BE2C (cell line): ENCODE results near the gene CD82.

Source experiments
- DNase-seq: peaks from one replicate; pipeline ENCODE4 v3.0.0-alpha.2; 2020
- H3K27me3 ChIP-seq: fragments of 250-450 bp; sonication (Bioruptor Pico); 2 replicates; pipeline ENCODE4 v1.5.1; 2020; ENCODE audit warnings: mild to moderate bottlenecking
- H3K36me3 ChIP-seq: fragments of 250-450 bp; sonication (Bioruptor Pico); 2 replicates; pipeline ENCODE4 v1.5.1; 2020; ENCODE audit warnings: mild to moderate bottlenecking
- H3K4me1 ChIP-seq: fragments of 250-450 bp; sonication (Bioruptor Pico); 2 replicates; pipeline ENCODE4 v1.5.1; 2020
- H3K4me3 ChIP-seq: 2 replicates; pipeline ENCODE4 v1.5.1; 2011; ENCODE audit warnings: low read depth, low read length
- H3K9me3 ChIP-seq: fragments of 250-450 bp; sonication (Bioruptor Pico); 2 replicates; pipeline ENCODE4 v1.5.1; 2020
- TF ChIP-seq, protein P1 (sequence below): IDR thresholded peaks from 2 replicates; pipeline ENCODE4 v1.5.1; 2012; ENCODE audit warnings: mild to moderate bottlenecking, low read depth, low read length

Gene CD82

DNA sequence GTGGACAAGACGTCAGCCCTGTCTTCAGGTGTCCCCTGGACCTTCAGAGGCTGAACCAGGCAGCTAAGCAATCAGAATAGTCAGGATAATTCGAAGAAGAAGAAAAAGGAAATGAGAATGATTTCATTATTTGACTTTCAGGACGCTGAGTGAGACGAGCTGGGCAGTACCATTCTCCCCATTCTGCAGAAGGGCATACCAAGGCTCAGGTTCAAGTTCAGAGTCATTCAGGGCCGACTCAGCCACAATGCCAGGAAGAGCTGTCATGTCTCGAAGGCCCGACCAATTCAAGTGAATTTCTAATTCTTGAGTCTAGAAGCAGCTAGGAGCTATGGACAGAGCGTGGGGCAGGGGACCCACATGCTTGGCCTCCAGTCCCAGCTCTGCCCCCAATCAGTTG is 33.8 kb upstream of the CD82 start:
- H3K4me1 ChIP-seq: no peaks in the 10 kb centered on the region
- no peak for DNase-seq
- H3K36me3 ChIP-seq: no peaks in the 10 kb centered on the region
- TF ChIP-seq, protein P1, sequence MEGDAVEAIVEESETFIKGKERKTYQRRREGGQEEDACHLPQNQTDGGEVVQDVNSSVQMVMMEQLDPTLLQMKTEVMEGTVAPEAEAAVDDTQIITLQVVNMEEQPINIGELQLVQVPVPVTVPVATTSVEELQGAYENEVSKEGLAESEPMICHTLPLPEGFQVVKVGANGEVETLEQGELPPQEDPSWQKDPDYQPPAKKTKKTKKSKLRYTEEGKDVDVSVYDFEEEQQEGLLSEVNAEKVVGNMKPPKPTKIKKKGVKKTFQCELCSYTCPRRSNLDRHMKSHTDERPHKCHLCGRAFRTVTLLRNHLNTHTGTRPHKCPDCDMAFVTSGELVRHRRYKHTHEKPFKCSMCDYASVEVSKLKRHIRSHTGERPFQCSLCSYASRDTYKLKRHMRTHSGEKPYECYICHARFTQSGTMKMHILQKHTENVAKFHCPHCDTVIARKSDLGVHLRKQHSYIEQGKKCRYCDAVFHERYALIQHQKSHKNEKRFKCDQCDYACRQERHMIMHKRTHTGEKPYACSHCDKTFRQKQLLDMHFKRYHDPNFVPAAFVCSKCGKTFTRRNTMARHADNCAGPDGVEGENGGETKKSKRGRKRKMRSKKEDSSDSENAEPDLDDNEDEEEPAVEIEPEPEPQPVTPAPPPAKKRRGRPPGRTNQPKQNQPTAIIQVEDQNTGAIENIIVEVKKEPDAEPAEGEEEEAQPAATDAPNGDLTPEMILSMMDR: no peak
- H3K27me3 ChIP-seq: no peaks in the 10 kb centered on the region
- H3K9me3 ChIP-seq: no peaks in the 10 kb centered on the region
- H3K4me3 ChIP-seq: no peak overlapping the region

GRCh38 chr11:44532809-44533208 is 32.7 kb upstream of the CD82 start:
- no peaks in the 10 kb centered on the region for H3K4me1 ChIP-seq
- no peaks in the 10 kb centered on the region for H3K36me3 ChIP-seq
- H3K27me3 ChIP-seq: no peaks in the 10 kb centered on the region
- DNase-seq: no peak
- TF ChIP-seq, protein P1: no peak
- H3K9me3 ChIP-seq: no peaks in the 10 kb centered on the region
- H3K4me3 ChIP-seq: no peak overlapping the region

DNA sequence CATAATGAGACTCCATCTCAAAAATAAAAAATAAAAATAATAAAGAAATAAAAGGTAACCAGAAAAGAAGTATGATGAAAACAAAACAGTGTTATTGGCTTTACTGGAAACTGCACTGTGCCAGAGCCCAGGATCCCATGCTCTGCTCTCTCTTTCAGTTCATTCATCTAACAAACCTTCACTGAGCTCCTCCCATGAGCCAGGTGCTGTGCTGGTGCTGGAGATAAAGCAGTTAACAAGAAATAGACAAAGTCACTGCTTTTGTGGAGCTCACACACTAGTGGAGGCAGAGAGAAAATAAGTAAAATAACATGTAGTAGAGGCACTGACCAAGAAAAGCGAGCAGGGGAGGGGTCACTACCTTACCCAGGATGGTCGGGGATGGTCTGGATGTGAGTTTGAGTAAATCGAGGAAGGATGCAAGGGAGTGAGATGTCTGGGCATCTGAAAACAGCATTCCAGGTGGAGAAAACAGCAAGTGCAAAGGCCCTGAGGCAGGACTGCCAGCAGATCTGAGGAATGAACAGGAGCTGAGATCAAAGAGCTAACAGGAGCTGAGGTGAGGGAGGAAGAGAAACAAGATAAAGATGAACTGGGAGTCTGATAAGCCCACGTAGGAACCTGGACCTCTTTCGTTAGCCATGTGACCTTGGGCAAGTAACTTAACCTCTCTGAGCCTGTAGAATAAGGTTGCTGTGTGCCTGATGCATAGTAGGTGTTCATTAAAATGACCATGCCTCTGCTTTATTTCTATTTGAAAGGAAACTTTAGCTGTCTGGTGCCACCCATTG is 31.3 kb upstream of the CD82 start:
- Histone ChIP-seq H3K27me3 (no peaks in the 10 kb centered on the region), H3K36me3 (no peaks in the 10 kb centered on the region), H3K4me3 (no peak overlapping the region), H3K4me1 (no peaks in the 10 kb centered on the region), H3K9me3 (no peaks in the 10 kb centered on the region)
- TF ChIP-seq, protein P1: no peak
- no peak for DNase-seq

DNA sequence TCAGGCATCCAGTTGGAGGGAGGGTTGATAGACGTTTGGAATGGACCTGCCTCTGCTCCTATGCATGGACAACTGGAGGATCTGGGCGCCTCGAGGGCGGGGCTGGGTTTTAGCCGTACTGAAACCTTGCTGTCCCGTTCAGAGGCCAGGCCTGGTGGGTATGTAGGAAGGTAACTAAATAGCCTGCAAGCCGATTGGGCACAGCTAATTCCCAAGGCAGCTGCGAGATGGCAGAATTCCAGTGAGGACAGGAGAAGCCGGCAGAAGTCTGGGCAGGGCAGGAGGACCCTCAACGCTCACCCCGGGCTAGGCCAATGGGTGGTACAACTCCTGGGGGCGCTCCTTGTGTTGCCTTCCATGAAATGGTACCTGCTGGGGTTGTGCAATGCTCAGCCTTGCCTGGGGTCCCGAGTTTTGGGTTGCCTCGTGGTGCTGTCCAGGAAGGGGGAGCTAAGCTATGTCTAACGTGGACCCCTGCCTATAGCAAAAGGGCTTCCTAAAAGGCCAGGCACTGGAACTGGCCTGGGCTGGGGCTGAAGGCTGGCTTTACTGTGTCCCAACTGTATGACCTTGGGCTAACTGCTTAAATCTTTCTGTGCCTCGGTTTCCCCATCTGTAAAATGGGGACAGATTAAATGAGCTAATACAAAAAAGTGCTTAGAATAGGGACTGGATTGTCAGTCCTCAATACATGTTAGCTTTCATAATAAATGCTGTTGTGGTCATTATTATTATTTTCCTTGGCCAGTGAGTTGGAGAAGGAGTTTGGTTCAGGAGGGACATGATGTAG is 30.1 kb upstream of the CD82 start:
- no peaks in the 10 kb centered on the region for H3K36me3 ChIP-seq
- H3K9me3 ChIP-seq: no peaks in the 10 kb centered on the region
- no peak overlapping the region for H3K4me3 ChIP-seq
- no peak for DNase-seq
- TF ChIP-seq, protein P1: no peak
- no peaks in the 10 kb centered on the region for H3K4me1 ChIP-seq
- H3K27me3 ChIP-seq: no peaks in the 10 kb centered on the region

DNA sequence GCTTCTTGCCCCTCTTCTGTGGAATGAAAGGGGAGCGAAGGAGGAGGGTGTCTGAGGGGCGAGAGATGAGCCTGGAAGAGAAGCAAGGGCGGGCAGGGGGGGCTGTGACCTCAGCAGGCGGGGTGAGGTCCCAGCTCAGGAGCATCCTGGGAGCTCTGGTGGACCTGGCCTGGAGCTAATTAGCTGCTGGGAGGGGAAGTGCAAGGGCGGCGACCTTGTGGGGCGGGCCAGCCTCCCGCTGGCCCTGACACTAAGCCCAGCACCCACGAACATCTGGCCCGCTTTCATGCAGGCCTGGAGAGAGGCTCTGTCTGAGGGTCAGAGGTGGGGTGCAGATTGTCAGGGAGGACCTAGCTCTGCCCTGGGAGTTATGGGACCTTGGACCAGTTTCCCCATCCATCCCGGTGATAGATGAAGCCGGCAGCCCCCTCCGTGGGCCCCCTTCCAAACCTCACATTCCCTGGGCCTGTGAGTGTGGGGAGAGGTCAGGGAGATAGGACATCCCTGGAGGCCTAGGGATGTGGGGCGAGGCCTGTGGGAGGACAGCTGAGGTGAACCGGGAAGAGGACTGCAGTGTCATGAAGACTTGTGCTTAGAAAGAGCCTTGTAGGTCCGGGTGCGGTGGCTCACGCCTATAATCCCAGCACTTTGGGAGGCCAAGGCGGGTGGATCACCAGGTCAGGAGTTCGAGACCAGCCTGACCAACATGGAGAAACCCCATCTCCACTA is 28.5 kb upstream of the CD82 start:
- H3K36me3 ChIP-seq: no peaks in the 10 kb centered on the region
- H3K27me3 ChIP-seq: no peaks in the 10 kb centered on the region
- DNase-seq: peak; percentile 7
- H3K4me3 ChIP-seq: no peak overlapping the region
- no peaks in the 10 kb centered on the region for H3K4me1 ChIP-seq
- TF ChIP-seq, protein P1: no peak
- no peaks in the 10 kb centered on the region for H3K9me3 ChIP-seq
